ENCODE results near the gene PPL.

The PPL gene

GRCh38 chr16:4926928-4927327 is 10.0 kb downstream of the PPL start:
- DNase-seq (ENCODE audit: extremely low read depth, low read depth): no peak
- no peak for TF ChIP-seq CTCF (IDR thresholded peaks at IDR 0.05; ENCODE audit: low read depth, low read length)

GRCh38 chr16:4925791-4926190 is 11.2 kb downstream of the PPL start:
- DNase-seq (ENCODE audit: extremely low read depth, low read depth): no peak
- no peak for TF ChIP-seq CTCF (IDR thresholded peaks at IDR 0.05; ENCODE audit: low read depth, low read length)

- DNase-seq (ENCODE audit: extremely low read depth, low read depth): no peak
- no peak for TF ChIP-seq CTCF (IDR thresholded peaks at IDR 0.05; ENCODE audit: low read depth, low read length)
These were observed 11.7 kb downstream of the PPL start for GRCh38 chr16:4925293-4925607.

GRCh38 chr16:4924593-4925292 is 12.2 kb downstream of the PPL start:
- no peak for TF ChIP-seq CTCF (IDR thresholded peaks at IDR 0.05; ENCODE audit: low read depth, low read length)
- no peak for DNase-seq (ENCODE audit: extremely low read depth, low read depth)

- TF ChIP-seq CTCF (IDR thresholded peaks at IDR 0.05; ENCODE audit: low read depth, low read length): no peak
- no peak for DNase-seq (ENCODE audit: extremely low read depth, low read depth)
These were observed 13.1 kb downstream of the PPL start for GRCh38 chr16:4923853-4924252.

GRCh38 chr16:4922721-4923342 is 14.1 kb downstream of the PPL start:
- TF ChIP-seq CTCF (IDR thresholded peaks at IDR 0.05; ENCODE audit: low read depth, low read length): no peak
- no peak for DNase-seq (ENCODE audit: extremely low read depth, low read depth)

GRCh38 chr16:4920826-4921225 is 16.1 kb downstream of the PPL start:
- no peak for TF ChIP-seq CTCF (IDR thresholded peaks at IDR 0.05; ENCODE audit: low read depth, low read length)
- no peak for DNase-seq (ENCODE audit: extremely low read depth, low read depth)

Measured in AG09319 (cell line).